MM.1S (cell line): ENCODE results near the gene KRT75.

Experiments
- CTCF ChIP-seq: fragments of 300-600 bp; sonication (generic); IDR thresholded peaks from 2 replicates; pipeline ENCODE4 v1.5.1; 2016; ENCODE audit warnings: antibody characterized with exemption, low read length, mixed read lengths
- EZH2phosphoT487 ChIP-seq: fragments of 300-600 bp; sonication (generic); IDR thresholded peaks from 2 replicates; pipeline ENCODE4 v1.6.1; 2018; ENCODE audit warnings: antibody characterized with exemption, low read length

- no peak for TF ChIP-seq CTCF
- TF ChIP-seq EZH2phosphoT487, result no peak
Measured at GRCh38 chr12:52415870-52416750, 18.1 kb downstream of the KRT75 start.
